Fibroblast of skin of back (primary cell): ENCODE data around the gene RUVBL1.
A peak's percentile ranks its signal among the peaks of the same experiment; 100 is the strongest.

Source experiments
- DNase-seq: peaks from one replicate; pipeline ENCODE4 v3.0.0-alpha.2; 2013

Gene RUVBL1

GRCh38 chr3:128133273-128133883 lies 9.8 kb upstream of the RUVBL1 start:
- DNase-seq, result peak; percentile 67

- no peak for DNase-seq
These were observed 8.5 kb upstream of the RUVBL1 start for GRCh38 chr3:128131897-128132646.

- no peak for DNase-seq
These were observed 4.6 kb upstream of the RUVBL1 start for GRCh38 chr3:128128251-128128650.

GRCh38 chr3:128127236-128127635 lies 3.6 kb upstream of the RUVBL1 start:
- DNase-seq, result no peak

- DNase-seq, result no peak
These were observed 465 bp downstream of the RUVBL1 start for GRCh38 chr3:128123156-128123537.

- DNase-seq, result no peak
These were observed 1.6 kb downstream of the RUVBL1 start for GRCh38 chr3:128122013-128122412.

GRCh38 chr3:128113817-128114794 lies 9.5 kb downstream of the RUVBL1 start:
- no peak for DNase-seq

- peak; percentile 96 for DNase-seq
These were observed 11.1 kb downstream of the RUVBL1 start for GRCh38 chr3:128112357-128112968.

- no peak for DNase-seq
These were observed 12.5 kb downstream of the RUVBL1 start for GRCh38 chr3:128111147-128111546.

- no peak for DNase-seq
These were observed 15.8 kb downstream of the RUVBL1 start for GRCh38 chr3:128107834-128108233.

- no peak for DNase-seq
These were observed 20.4 kb downstream of the RUVBL1 start for GRCh38 chr3:128103136-128103676.

- DNase-seq, result no peak
These were observed 23.0 kb downstream of the RUVBL1 start for GRCh38 chr3:128100638-128101037.

GRCh38 chr3:128100161-128100560 lies 23.5 kb downstream of the RUVBL1 start:
- DNase-seq, result no peak

- DNase-seq, result no peak
These were observed 25.4 kb downstream of the RUVBL1 start for GRCh38 chr3:128098234-128098633.

GRCh38 chr3:128095222-128095703 lies 28.3 kb downstream of the RUVBL1 start:
- DNase-seq, result peak; percentile 87

- DNase-seq, result peak; percentile 56
These were observed 29.1 kb downstream of the RUVBL1 start for GRCh38 chr3:128094295-128095151.

- DNase-seq, result peak; percentile 27
These were observed 32.0 kb downstream of the RUVBL1 start for GRCh38 chr3:128091586-128091985.

- no peak for DNase-seq
These were observed 34.5 kb downstream of the RUVBL1 start for GRCh38 chr3:128089135-128089534.

GRCh38 chr3:128084675-128085021 lies 39.0 kb downstream of the RUVBL1 start:
- no peak for DNase-seq

- no peak for DNase-seq
These were observed 39.5 kb downstream of the RUVBL1 start for GRCh38 chr3:128083980-128084674.

GRCh38 chr3:128083396-128083795 lies 40.2 kb downstream of the RUVBL1 start:
- DNase-seq, result no peak
